ENCODE data around the gene KCNIP1. TPM values are rescaled to one million over a fixed set of nuclear protein-coding genes. Genes with fewer than 3 reads are reported as not detected.

KCNIP1 gene
- total RNA-seq, 2 donors from 2014 or later: 1.6 to 13.5 TPM

- WGBS: 95% methylated on average over 7 of the region's 7 CpGs
- H3K9me3 ChIP-seq: no peaks in the 10 kb centered on the region
Measured at GRCh38 chr5:170510126-170510525, 6.3 kb downstream of the KCNIP1 start.

GRCh38 chr5:170510559-170510958 is 6.7 kb downstream of the KCNIP1 start:
- DNase-seq (ENCODE audit: low spot score): no peak
- Histone ChIP-seq H3K4me3 (no peak overlapping the region), H3K36me3 (no peaks in the 10 kb centered on the region), H3K4me1 (replicated peaks) (no peaks in the 10 kb centered on the region), H3K27me3 (replicated peaks; ENCODE audit: insufficient read depth) (no peaks in the 10 kb centered on the region), H3K27ac (no peak overlapping the region), H3K9me3 (no peaks in the 10 kb centered on the region)
- TF ChIP-seq POLR2A (IDR thresholded peaks at IDR 0.05) (no peak), POLR2AphosphoS5 (IDR thresholded peaks at IDR 0.05) (no peak), CTCF (IDR thresholded peaks at IDR 0.05) (no peak)
- 87% methylated on average over 5 of the region's 5 CpGs for WGBS
- intact Hi-C loops (cut with DNase I): no loop called here

More at GRCh38 chr5:170510126-170510525, 6.3 kb downstream of the KCNIP1 start:
- Histone ChIP-seq H3K4me3 (no peak overlapping the region), H3K27ac (no peak overlapping the region), H3K27me3 (replicated peaks; ENCODE audit: insufficient read depth) (no peaks in the 10 kb centered on the region), H3K4me1 (replicated peaks) (no peaks in the 10 kb centered on the region), H3K36me3 (no peaks in the 10 kb centered on the region)
- no peak for DNase-seq (ENCODE audit: low spot score)
- TF ChIP-seq POLR2AphosphoS5 (IDR thresholded peaks at IDR 0.05) (no peak), POLR2A (IDR thresholded peaks at IDR 0.05) (no peak), CTCF (IDR thresholded peaks at IDR 0.05) (no peak)
- intact Hi-C loops (cut with DNase I): no loop called here

GRCh38 chr5:170511551-170512258 is 7.9 kb downstream of the KCNIP1 start:
- no peak for TF ChIP-seq CTCF (IDR thresholded peaks at IDR 0.05)
- no peak for TF ChIP-seq POLR2A (IDR thresholded peaks at IDR 0.05)
- no peak for TF ChIP-seq POLR2AphosphoS5 (IDR thresholded peaks at IDR 0.05)
- Histone ChIP-seq H3K27me3 (replicated peaks; ENCODE audit: insufficient read depth) (no peaks in the 10 kb centered on the region), H3K27ac (no peak overlapping the region), H3K4me1 (replicated peaks) (no peaks in the 10 kb centered on the region), H3K4me3 (no peak overlapping the region), H3K9me3 (no peaks in the 10 kb centered on the region), H3K36me3 (no peaks in the 10 kb centered on the region)
- WGBS: 85% methylated on average over 8 of the region's 8 CpGs
- DNase-seq (ENCODE audit: low spot score): no peak
- intact Hi-C loops (cut with DNase I): no loop called here

- Histone ChIP-seq H3K4me1 (replicated peaks) (no peaks in the 10 kb centered on the region), H3K27me3 (replicated peaks; ENCODE audit: insufficient read depth) (no peaks in the 10 kb centered on the region), H3K36me3 (no peaks in the 10 kb centered on the region), H3K27ac (no peak overlapping the region), H3K4me3 (no peak overlapping the region), H3K9me3 (no peaks in the 10 kb centered on the region)
- intact Hi-C loops (cut with DNase I): no loop called here
- DNase-seq (ENCODE audit: low spot score): no peak
- WGBS: 99% methylated on average over 3 of the region's 5 CpGs
- no peak for TF ChIP-seq POLR2A (IDR thresholded peaks at IDR 0.05)
- TF ChIP-seq POLR2AphosphoS5 (IDR thresholded peaks at IDR 0.05): no peak
- TF ChIP-seq CTCF (IDR thresholded peaks at IDR 0.05): no peak
Measured at GRCh38 chr5:170513856-170514525, 10.2 kb downstream of the KCNIP1 start.

- no peaks in the 10 kb centered on the region for H3K36me3 ChIP-seq
- no peaks in the 10 kb centered on the region for H3K27me3 ChIP-seq (replicated peaks; ENCODE audit: insufficient read depth)
- H3K4me1 ChIP-seq (replicated peaks): no peaks in the 10 kb centered on the region
- TF ChIP-seq POLR2A (IDR thresholded peaks at IDR 0.05) (no peak), CTCF (IDR thresholded peaks at IDR 0.05) (no peak), POLR2AphosphoS5 (IDR thresholded peaks at IDR 0.05) (no peak)
- H3K9me3 ChIP-seq: no peaks in the 10 kb centered on the region
- intact Hi-C loops (cut with DNase I): no loop called here
- WGBS: 99% methylated on average over 2 of the region's 2 CpGs
- no peak overlapping the region for H3K27ac ChIP-seq
- DNase-seq (ENCODE audit: low spot score): no peak
- no peak overlapping the region for H3K4me3 ChIP-seq
Measured at GRCh38 chr5:170517411-170517810, 13.6 kb downstream of the KCNIP1 start.
